ENCODE results near the gene SMIM35.

The SMIM35 gene

GRCh38 chr11:118042141-118042540 is 44.6 kb downstream of the SMIM35 start:
- Histone ChIP-seq H3K27ac (ENCODE audit: insufficient read depth, low read depth, low read length, poor library complexity, severe bottlenecking) (no peak overlapping the region), H3K9me3 (ENCODE audit: control insufficient read depth, low read length) (no peaks in the 10 kb centered on the region), H3K4me1 (ENCODE audit: control insufficient read depth, insufficient read depth, low read length) (no peaks in the 10 kb centered on the region), H3K27me3 (ENCODE audit: control insufficient read depth, insufficient read depth, low read length, poor library complexity, severe bottlenecking) (no peaks in the 10 kb centered on the region), H3K36me3 (ENCODE audit: control insufficient read depth, insufficient read depth, low read length) (no peaks in the 10 kb centered on the region), H3K4me3 (ENCODE audit: insufficient read depth, low read depth, low read length) (no peak overlapping the region)
- no CpG with 5 or more reads among the region's 1 CpG for WGBS, 2 experiments

- H3K9me3 ChIP-seq (ENCODE audit: control insufficient read depth, low read length): no peaks in the 10 kb centered on the region
- no peaks in the 10 kb centered on the region for H3K36me3 ChIP-seq (ENCODE audit: control insufficient read depth, insufficient read depth, low read length)
- H3K27ac ChIP-seq (ENCODE audit: insufficient read depth, low read depth, low read length, poor library complexity, severe bottlenecking): no peak overlapping the region
- H3K4me1 ChIP-seq (ENCODE audit: control insufficient read depth, insufficient read depth, low read length): no peaks in the 10 kb centered on the region
- no peaks in the 10 kb centered on the region for H3K27me3 ChIP-seq (ENCODE audit: control insufficient read depth, insufficient read depth, low read length, poor library complexity, severe bottlenecking)
- 95% methylated on average over 3 to 4 of the region's 4 CpGs for WGBS, 2 experiments
- H3K4me3 ChIP-seq (ENCODE audit: insufficient read depth, low read depth, low read length): no peak overlapping the region
These were observed 53.3 kb downstream of the SMIM35 start for GRCh38 chr11:118033443-118033842.

- Histone ChIP-seq H3K4me1 (ENCODE audit: control insufficient read depth, insufficient read depth, low read length) (no peaks in the 10 kb centered on the region), H3K4me3 (ENCODE audit: insufficient read depth, low read depth, low read length) (no peak overlapping the region), H3K9me3 (ENCODE audit: control insufficient read depth, low read length) (no peaks in the 10 kb centered on the region), H3K27ac (ENCODE audit: insufficient read depth, low read depth, low read length, poor library complexity, severe bottlenecking) (no peak overlapping the region), H3K36me3 (ENCODE audit: control insufficient read depth, insufficient read depth, low read length) (no peaks in the 10 kb centered on the region), H3K27me3 (ENCODE audit: control insufficient read depth, insufficient read depth, low read length, poor library complexity, severe bottlenecking) (no peaks in the 10 kb centered on the region)
- WGBS, 2 experiments: 92 to 93% methylated on average over 3 of the region's 3 CpGs
These were observed 58.1 kb downstream of the SMIM35 start for GRCh38 chr11:118028626-118029025.

GRCh38 chr11:118027694-118028093 is 59.1 kb downstream of the SMIM35 start:
- 82 to 85% methylated on average over 4 of the region's 4 CpGs for WGBS, 2 experiments
- Histone ChIP-seq H3K27me3 (ENCODE audit: control insufficient read depth, insufficient read depth, low read length, poor library complexity, severe bottlenecking) (no peaks in the 10 kb centered on the region), H3K9me3 (ENCODE audit: control insufficient read depth, low read length) (no peaks in the 10 kb centered on the region), H3K4me1 (ENCODE audit: control insufficient read depth, insufficient read depth, low read length) (no peaks in the 10 kb centered on the region), H3K27ac (ENCODE audit: insufficient read depth, low read depth, low read length, poor library complexity, severe bottlenecking) (no peak overlapping the region), H3K4me3 (ENCODE audit: insufficient read depth, low read depth, low read length) (no peak overlapping the region), H3K36me3 (ENCODE audit: control insufficient read depth, insufficient read depth, low read length) (no peaks in the 10 kb centered on the region)

GRCh38 chr11:118021146-118021545 is 65.6 kb downstream of the SMIM35 start:
- H3K27ac ChIP-seq (ENCODE audit: insufficient read depth, low read depth, low read length, poor library complexity, severe bottlenecking): no peak overlapping the region
- no peaks in the 10 kb centered on the region for H3K27me3 ChIP-seq (ENCODE audit: control insufficient read depth, insufficient read depth, low read length, poor library complexity, severe bottlenecking)
- no peaks in the 10 kb centered on the region for H3K36me3 ChIP-seq (ENCODE audit: control insufficient read depth, insufficient read depth, low read length)
- no CpG with 5 or more reads among the region's 1 CpG for WGBS, 2 experiments
- H3K9me3 ChIP-seq (ENCODE audit: control insufficient read depth, low read length): no peaks in the 10 kb centered on the region
- no peak overlapping the region for H3K4me3 ChIP-seq (ENCODE audit: insufficient read depth, low read depth, low read length)
- no peaks in the 10 kb centered on the region for H3K4me1 ChIP-seq (ENCODE audit: control insufficient read depth, insufficient read depth, low read length)

- 92 to 97% methylated on average over 2 of the region's 2 CpGs for WGBS, 2 experiments
- no peak overlapping the region for H3K4me3 ChIP-seq (ENCODE audit: insufficient read depth, low read depth, low read length)
- H3K27ac ChIP-seq (ENCODE audit: insufficient read depth, low read depth, low read length, poor library complexity, severe bottlenecking): no peak overlapping the region
- no peaks in the 10 kb centered on the region for H3K36me3 ChIP-seq (ENCODE audit: control insufficient read depth, insufficient read depth, low read length)
- no peaks in the 10 kb centered on the region for H3K4me1 ChIP-seq (ENCODE audit: control insufficient read depth, insufficient read depth, low read length)
- no peaks in the 10 kb centered on the region for H3K27me3 ChIP-seq (ENCODE audit: control insufficient read depth, insufficient read depth, low read length, poor library complexity, severe bottlenecking)
- H3K9me3 ChIP-seq (ENCODE audit: control insufficient read depth, low read length): no peaks in the 10 kb centered on the region
These were observed 68.4 kb downstream of the SMIM35 start for GRCh38 chr11:118018401-118018800.

- Histone ChIP-seq H3K4me3 (ENCODE audit: insufficient read depth, low read depth, low read length) (no peak overlapping the region), H3K27ac (ENCODE audit: insufficient read depth, low read depth, low read length, poor library complexity, severe bottlenecking) (no peak overlapping the region), H3K9me3 (ENCODE audit: control insufficient read depth, low read length) (no peaks in the 10 kb centered on the region), H3K27me3 (ENCODE audit: control insufficient read depth, insufficient read depth, low read length, poor library complexity, severe bottlenecking) (no peaks in the 10 kb centered on the region), H3K36me3 (ENCODE audit: control insufficient read depth, insufficient read depth, low read length) (no peaks in the 10 kb centered on the region), H3K4me1 (ENCODE audit: control insufficient read depth, insufficient read depth, low read length) (no peaks in the 10 kb centered on the region)
- WGBS, 2 experiments: 73 to 81% methylated on average over 4 of the region's 4 CpGs
These were observed 69.0 kb downstream of the SMIM35 start for GRCh38 chr11:118017631-118018315.

GRCh38 chr11:118017111-118017510 is 69.7 kb downstream of the SMIM35 start:
- H3K9me3 ChIP-seq (ENCODE audit: control insufficient read depth, low read length): no peaks in the 10 kb centered on the region
- no peak overlapping the region for H3K4me3 ChIP-seq (ENCODE audit: insufficient read depth, low read depth, low read length)
- H3K4me1 ChIP-seq (ENCODE audit: control insufficient read depth, insufficient read depth, low read length): no peaks in the 10 kb centered on the region
- no peak overlapping the region for H3K27ac ChIP-seq (ENCODE audit: insufficient read depth, low read depth, low read length, poor library complexity, severe bottlenecking)
- H3K36me3 ChIP-seq (ENCODE audit: control insufficient read depth, insufficient read depth, low read length): no peaks in the 10 kb centered on the region
- H3K27me3 ChIP-seq (ENCODE audit: control insufficient read depth, insufficient read depth, low read length, poor library complexity, severe bottlenecking): no peaks in the 10 kb centered on the region
- 89 to 94% methylated on average over 3 of the region's 3 CpGs for WGBS, 2 experiments

- H3K4me3 ChIP-seq (ENCODE audit: insufficient read depth, low read depth, low read length): no peak overlapping the region
- H3K36me3 ChIP-seq (ENCODE audit: control insufficient read depth, insufficient read depth, low read length): no peaks in the 10 kb centered on the region
- H3K9me3 ChIP-seq (ENCODE audit: control insufficient read depth, low read length): no peaks in the 10 kb centered on the region
- no peak overlapping the region for H3K27ac ChIP-seq (ENCODE audit: insufficient read depth, low read depth, low read length, poor library complexity, severe bottlenecking)
- no peaks in the 10 kb centered on the region for H3K4me1 ChIP-seq (ENCODE audit: control insufficient read depth, insufficient read depth, low read length)
- H3K27me3 ChIP-seq (ENCODE audit: control insufficient read depth, insufficient read depth, low read length, poor library complexity, severe bottlenecking): no peaks in the 10 kb centered on the region
- 91 to 96% methylated on average over 4 of the region's 4 CpGs for WGBS, 2 experiments
These were observed 70.7 kb downstream of the SMIM35 start for GRCh38 chr11:118016104-118016503.

GRCh38 chr11:118015385-118015841 is 71.3 kb downstream of the SMIM35 start:
- Histone ChIP-seq H3K27me3 (ENCODE audit: control insufficient read depth, insufficient read depth, low read length, poor library complexity, severe bottlenecking) (no peaks in the 10 kb centered on the region), H3K36me3 (ENCODE audit: control insufficient read depth, insufficient read depth, low read length) (no peaks in the 10 kb centered on the region), H3K9me3 (ENCODE audit: control insufficient read depth, low read length) (no peaks in the 10 kb centered on the region), H3K4me1 (ENCODE audit: control insufficient read depth, insufficient read depth, low read length) (no peaks in the 10 kb centered on the region), H3K27ac (ENCODE audit: insufficient read depth, low read depth, low read length, poor library complexity, severe bottlenecking) (no peak overlapping the region), H3K4me3 (ENCODE audit: insufficient read depth, low read depth, low read length) (no peak overlapping the region)
- WGBS, 2 experiments: 90 to 92% methylated on average over 11 of the region's 11 CpGs

Data from ectodermal cell (in vitro differentiated cells).